Fibroblast of lung (primary cell): Measurements from ENCODE around the gene EFS. TPM values are rescaled to one million over a fixed set of nuclear protein-coding genes. Genes with fewer than 3 reads are reported as not detected.

Experiments used
- DNase-seq, 2 donors: peaks; one replicate each; pipeline versions ENCODE4 v3.0.0 to v3.0.0-alpha.2; 2010; ENCODE audit warnings: low read depth in 2 of 2
- H2AFZ ChIP-seq: 2 replicates; pipeline ENCODE4 v1.5.1; 2012; ENCODE audit warnings: low read length, control low read depth, inconsistent platforms
- H3K27ac ChIP-seq: 2 replicates; pipeline ENCODE4 v1.5.1; 2011; ENCODE audit warnings: low read length, control low read depth; ENCODE audit not compliant: insufficient read depth
- H3K27me3 ChIP-seq: 2 replicates; pipeline ENCODE4 v1.5.1; 2011; ENCODE audit warnings: mild to moderate bottlenecking, low read length; ENCODE audit not compliant: control insufficient read depth, insufficient read depth
- H3K36me3 ChIP-seq: 2 replicates; pipeline ENCODE4 v1.5.1; 2011; ENCODE audit warnings: low read length; ENCODE audit not compliant: control insufficient read depth, insufficient read depth
- H3K4me1 ChIP-seq: 2 replicates; pipeline ENCODE4 v1.5.1; 2011; ENCODE audit warnings: low read length; ENCODE audit not compliant: control insufficient read depth, insufficient read depth; ENCODE audit errors: extremely low read depth
- H3K4me2 ChIP-seq: 2 replicates; pipeline ENCODE4 v1.5.1; 2011; ENCODE audit warnings: low read length, control low read depth; ENCODE audit not compliant: insufficient read depth; ENCODE audit errors: extremely low read depth
- H3K4me3 ChIP-seq, 4 experiments: fragments of 200-600 bp in 1 of 4; sonication (generic) in 1 of 4; replicated peaks in 1 of 4; 2 replicates each; pipeline ENCODE4 v1.5.1; 2011 to 2016; ENCODE audit warnings: low read length in 4 of 4, low read depth in 3 of 4, mild to moderate bottlenecking in 3 of 4, control low read depth in 2 of 4, inconsistent platforms in 1 of 4, mixed read lengths in 1 of 4; ENCODE audit not compliant: insufficient read depth in 1 of 4; ENCODE audit errors: control extremely low read depth in 1 of 4
- H3K79me2 ChIP-seq: 2 replicates; pipeline ENCODE4 v1.5.1; 2012; ENCODE audit warnings: mild to moderate bottlenecking, low read length, inconsistent platforms; ENCODE audit not compliant: control insufficient read depth, insufficient read depth
- H3K9ac ChIP-seq: 2 replicates; pipeline ENCODE4 v1.5.1; 2011; ENCODE audit warnings: mild to moderate bottlenecking, low read length, control low read depth; ENCODE audit not compliant: insufficient read depth
- H3K9me3 ChIP-seq: 2 replicates; pipeline ENCODE4 v1.5.1; 2012; ENCODE audit warnings: low read depth, low read length; ENCODE audit not compliant: control insufficient read depth, insufficient read depth
- H4K20me1 ChIP-seq: 2 replicates; pipeline ENCODE4 v1.5.1; 2011; ENCODE audit warnings: low read length; ENCODE audit not compliant: control insufficient read depth, insufficient read depth; ENCODE audit errors: extremely low read depth
- EZH2 ChIP-seq: IDR thresholded peaks from 2 replicates; pipeline ENCODE4 v1.5.1; 2012; ENCODE audit warnings: low read length, control low read depth, mild to moderate bottlenecking; ENCODE audit errors: missing control alignments
- polyA plus RNA-seq, 2 donors: library from polyadenylated mRNA; depleted of rRNA in 1 of 2; stranded (reverse) in 1 of 2; unstranded in 1 of 2; fragments of >200 nt; gene quantifications; 2 replicates each; pipeline ENCODE4 v1.2.1, GENCODE V29; 2011 to 2012; ENCODE audit warnings: missing spikeins in 1 of 2
- total RNA-seq: library from RNA; depleted of rRNA; stranded (reverse); fragments of >200 nt; gene quantifications from 2 replicates; pipeline ENCODE4 v1.2.1, GENCODE V29; 2014
- TF ChIP-seq, protein P1 (sequence below), 2 donors: IDR thresholded peaks in 1 of 2; conservative IDR thresholded peaks in 1 of 2; 1 replicate in 1 of 2; 2 replicates in 1 of 2; pipeline ENCODE4 v1.5.1; 2011 to 2012; ENCODE audit warnings: low read length in 2 of 2, control low read depth in 1 of 2, inconsistent platforms in 1 of 2, low read depth in 1 of 2, mild to moderate bottlenecking in 1 of 2

EFS gene
- total and polyA plus RNA-seq, 2 donors (not counting 1 experiment from before 2014, with no cell fraction given): 2.3 to 12.2 TPM

DNA sequence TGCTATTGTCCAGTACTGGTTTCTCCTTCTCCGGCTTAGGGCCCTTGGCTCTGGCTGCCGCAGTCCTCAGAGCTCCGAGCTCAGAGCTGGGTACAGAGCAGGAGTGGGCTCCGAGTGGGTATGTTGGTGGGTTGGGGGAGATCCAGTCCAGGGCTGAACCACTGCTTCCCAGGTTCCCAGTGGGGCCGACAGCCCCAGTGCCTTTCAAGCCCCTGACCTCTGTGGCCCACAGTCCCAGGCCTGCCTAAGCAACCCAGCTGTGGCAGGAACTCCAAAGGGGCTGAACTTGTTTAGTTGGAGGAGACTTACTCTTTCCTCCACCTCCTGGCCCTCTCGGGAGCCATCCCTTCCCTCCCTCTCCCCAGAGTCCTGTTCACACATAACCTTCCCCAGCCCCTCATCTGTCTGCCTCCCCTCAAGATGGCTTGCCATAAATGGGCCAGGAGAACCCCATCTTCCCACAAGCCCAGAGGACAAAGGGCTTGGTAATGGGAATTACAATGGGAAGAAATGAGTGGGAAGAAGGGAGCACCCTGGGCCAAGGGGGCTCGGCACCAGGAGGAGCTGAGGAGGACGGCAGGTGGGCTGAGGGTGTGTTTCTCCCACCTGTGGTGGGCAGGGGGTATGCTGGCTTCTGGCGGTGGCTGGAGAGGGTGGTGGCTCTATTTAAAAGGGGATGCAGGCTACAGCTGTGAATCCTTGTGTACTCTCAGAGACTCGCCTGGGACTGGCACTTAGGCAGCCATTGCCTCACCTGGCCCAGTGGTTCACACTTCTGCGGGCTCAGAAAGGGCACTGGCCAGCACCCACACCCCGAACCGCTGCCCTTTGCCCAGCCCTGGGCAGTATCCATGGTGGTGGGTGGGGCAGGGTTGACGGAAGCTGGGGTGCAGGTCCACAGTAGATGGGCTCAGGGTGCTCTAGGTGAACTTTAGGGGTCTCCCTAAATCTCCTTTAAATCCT, 46.9 kb upstream of the EFS start:
- no peak overlapping the region for H3K9ac ChIP-seq
- no peak for DNase-seq

GRCh38 chr14:23409966-23410635, 45.1 kb upstream of the EFS start:
- no peak overlapping the region for H2AFZ ChIP-seq
- no peaks in the 10 kb centered on the region for H3K4me1 ChIP-seq
- TF ChIP-seq, protein P1, sequence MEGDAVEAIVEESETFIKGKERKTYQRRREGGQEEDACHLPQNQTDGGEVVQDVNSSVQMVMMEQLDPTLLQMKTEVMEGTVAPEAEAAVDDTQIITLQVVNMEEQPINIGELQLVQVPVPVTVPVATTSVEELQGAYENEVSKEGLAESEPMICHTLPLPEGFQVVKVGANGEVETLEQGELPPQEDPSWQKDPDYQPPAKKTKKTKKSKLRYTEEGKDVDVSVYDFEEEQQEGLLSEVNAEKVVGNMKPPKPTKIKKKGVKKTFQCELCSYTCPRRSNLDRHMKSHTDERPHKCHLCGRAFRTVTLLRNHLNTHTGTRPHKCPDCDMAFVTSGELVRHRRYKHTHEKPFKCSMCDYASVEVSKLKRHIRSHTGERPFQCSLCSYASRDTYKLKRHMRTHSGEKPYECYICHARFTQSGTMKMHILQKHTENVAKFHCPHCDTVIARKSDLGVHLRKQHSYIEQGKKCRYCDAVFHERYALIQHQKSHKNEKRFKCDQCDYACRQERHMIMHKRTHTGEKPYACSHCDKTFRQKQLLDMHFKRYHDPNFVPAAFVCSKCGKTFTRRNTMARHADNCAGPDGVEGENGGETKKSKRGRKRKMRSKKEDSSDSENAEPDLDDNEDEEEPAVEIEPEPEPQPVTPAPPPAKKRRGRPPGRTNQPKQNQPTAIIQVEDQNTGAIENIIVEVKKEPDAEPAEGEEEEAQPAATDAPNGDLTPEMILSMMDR (conservative IDR thresholded peaks at IDR 0.05 in 1 of 2, IDR thresholded peaks at IDR 0.05 in 1 of 2; ENCODE audit: low read depth in 1 of 2, low read length in 2 of 2): no peak
- no peak for TF ChIP-seq EZH2
- DNase-seq: no peak
- no peaks in the 10 kb centered on the region for H3K79me2 ChIP-seq
- H3K9me3 ChIP-seq: no peaks in the 10 kb centered on the region
- no peak overlapping the region for H3K4me3 ChIP-seq
- H3K27ac ChIP-seq: no peak overlapping the region
- no peaks in the 10 kb centered on the region for H3K36me3 ChIP-seq
- H3K9ac ChIP-seq: no peak overlapping the region
- H3K27me3 ChIP-seq: peaks cover 6% of the 10 kb centered on the region
- H4K20me1 ChIP-seq: no peaks in the 10 kb centered on the region
- no peak overlapping the region for H3K4me2 ChIP-seq

More for the DNA sequence above, 46.9 kb upstream of the EFS start:
- Histone ChIP-seq H3K4me2 (no peak overlapping the region), H3K4me3 (no peak overlapping the region), H3K27ac (no peak overlapping the region), H3K79me2 (no peaks in the 10 kb centered on the region), H3K36me3 (no peaks in the 10 kb centered on the region), H4K20me1 (no peaks in the 10 kb centered on the region), H3K27me3 (peaks cover 6% of the 10 kb centered on the region), H3K9me3 (no peaks in the 10 kb centered on the region), H3K4me1 (no peaks in the 10 kb centered on the region), H2AFZ (no peak overlapping the region)
- no peak for TF ChIP-seq EZH2
- TF ChIP-seq, protein P1 (conservative IDR thresholded peaks at IDR 0.05 in 1 of 2, IDR thresholded peaks at IDR 0.05 in 1 of 2; ENCODE audit: low read depth in 1 of 2, low read length in 2 of 2): no peak

GRCh38 chr14:23409475-23409874, 44.5 kb upstream of the EFS start:
- Histone ChIP-seq H3K4me3 (no peak overlapping the region), H3K27me3 (peaks cover 6% of the 10 kb centered on the region), H3K9ac (no peak overlapping the region), H3K4me2 (no peak overlapping the region), H3K79me2 (no peaks in the 10 kb centered on the region), H2AFZ (no peak overlapping the region), H3K36me3 (no peaks in the 10 kb centered on the region), H4K20me1 (no peaks in the 10 kb centered on the region), H3K27ac (no peak overlapping the region), H3K4me1 (no peaks in the 10 kb centered on the region), H3K9me3 (no peaks in the 10 kb centered on the region)
- TF ChIP-seq EZH2: no peak
- TF ChIP-seq, protein P1 (conservative IDR thresholded peaks at IDR 0.05 in 1 of 2, IDR thresholded peaks at IDR 0.05 in 1 of 2; ENCODE audit: low read depth in 1 of 2, low read length in 2 of 2): no peak
- DNase-seq: no peak
